Neural cell (in vitro differentiated cells): ENCODE results near the gene NPW. TPM values are rescaled to one million over a fixed set of nuclear protein-coding genes. Genes with fewer than 3 reads are reported as not detected.

Experiments
- H2AFZ ChIP-seq: fragments of 200-600, 300-800 bp; sonication (generic), shearing (Covaris generic); 2 replicates; pipeline ENCODE4 v1.6.0; 2014; ENCODE audit warnings: low read depth, mild to moderate bottlenecking, antibody characterized with exemption, low read length, moderate library complexity
- H3F3A ChIP-seq: fragments of 200-600 bp; shearing (Covaris generic); 2 replicates; pipeline ENCODE4 v1.6.1; 2016; ENCODE audit warnings: mild to moderate bottlenecking, moderate library complexity, mixed read lengths, antibody characterized with exemption, low read length; ENCODE audit not compliant: insufficient read depth, poor library complexity, severe bottlenecking
- H3K27ac ChIP-seq: fragments of 200-600, 300-800 bp; sonication (generic), shearing (Covaris generic); 2 replicates; pipeline ENCODE4 v1.5.1; 2014; ENCODE audit warnings: mild to moderate bottlenecking, low read length, moderate library complexity
- H3K27me3 ChIP-seq: fragments of 300-800, 200-600 bp; sonication (generic), shearing (Covaris generic); 2 replicates; pipeline ENCODE4 v1.6.0; 2014; ENCODE audit warnings: mild to moderate bottlenecking, low read depth, low read length, moderate library complexity; ENCODE audit not compliant: insufficient read depth
- H3K36me3 ChIP-seq: fragments of 300-800, 200-600 bp; sonication (generic), shearing (Covaris generic); 2 replicates; pipeline ENCODE4 v1.5.1; 2014; ENCODE audit warnings: mild to moderate bottlenecking, antibody characterized with exemption, low read length, moderate library complexity; ENCODE audit not compliant: insufficient read depth
- H3K4me2 ChIP-seq: fragments of 300-800, 200-600 bp; sonication (generic), shearing (Covaris generic); 2 replicates; pipeline ENCODE4 v1.6.0; 2014; ENCODE audit warnings: mild to moderate bottlenecking, low read length
- H3K4me3 ChIP-seq: fragments of 300-800, 200-600 bp; sonication (generic), shearing (Covaris generic); 2 replicates; pipeline ENCODE4 v1.5.1; 2014; ENCODE audit warnings: mild to moderate bottlenecking, low read length, moderate library complexity
- H3K79me2 ChIP-seq: fragments of 200-600 bp; shearing (Covaris generic); replicated peaks from 2 replicates; pipeline ENCODE4 v1.6.0; 2014; ENCODE audit warnings: mild to moderate bottlenecking, low read length, moderate library complexity; ENCODE audit not compliant: insufficient read depth
- H3K9ac ChIP-seq: fragments of 300-800, 200-600 bp; sonication (generic), shearing (Covaris generic); 2 replicates; pipeline ENCODE4 v1.6.1; 2016; ENCODE audit warnings: mild to moderate bottlenecking, low read length, mixed read lengths
- H3K9me2 ChIP-seq: fragments of 200-600 bp; shearing (Covaris generic); 2 replicates; pipeline ENCODE4 v1.6.1; 2016; ENCODE audit warnings: mild to moderate bottlenecking, low read length, mixed read lengths; ENCODE audit not compliant: insufficient read depth
- H3K9me3 ChIP-seq: fragments of 200-600, 300-800 bp; sonication (generic), shearing (Covaris generic); 2 replicates; pipeline ENCODE4 v1.6.1; 2016; ENCODE audit warnings: mild to moderate bottlenecking, mixed run types, low read length, moderate library complexity, mixed read lengths
- H4K20me1 ChIP-seq: fragments of 200-600 bp; shearing (Covaris generic); 2 replicates; pipeline ENCODE4 v1.6.1; 2016; ENCODE audit warnings: mild to moderate bottlenecking, mixed run types; ENCODE audit not compliant: insufficient read depth
- CTCF ChIP-seq: fragments of 450-650 bp; IDR thresholded peaks from 2 replicates; pipeline ENCODE4 v1.5.1; 2014; ENCODE audit warnings: antibody characterized with exemption, mild to moderate bottlenecking, moderate library complexity; ENCODE audit not compliant: poor library complexity, severe bottlenecking
- EP300 ChIP-seq: fragments of 450-650 bp; conservative IDR thresholded peaks from 2 replicates; pipeline ENCODE4 v1.6.1; 2014; ENCODE audit warnings: antibody characterized with exemption, mild to moderate bottlenecking, moderate library complexity; ENCODE audit not compliant: poor library complexity, severe bottlenecking
- EZH2 ChIP-seq: fragments of 200-600, 300-800 bp; shearing (Covaris generic), sonication (generic); IDR thresholded peaks from 2 replicates; pipeline ENCODE4 v1.6.1; 2014; ENCODE audit warnings: antibody characterized with exemption, low read length, borderline replicate concordance, mild to moderate bottlenecking; ENCODE audit not compliant: insufficient read depth, poor library complexity, severe bottlenecking
- MXI1 ChIP-seq: fragments of 450-650 bp; conservative IDR thresholded peaks from 2 replicates; pipeline ENCODE4 v1.6.1; 2014; ENCODE audit warnings: antibody characterized with exemption, mild to moderate bottlenecking; ENCODE audit not compliant: poor library complexity, severe bottlenecking
- POLR2AphosphoS5 ChIP-seq: IDR thresholded peaks from 2 replicates; pipeline ENCODE4 v1.6.1; 2012
- RAD21 ChIP-seq: fragments of 450-650 bp; conservative IDR thresholded peaks from 2 replicates; pipeline ENCODE4 v1.6.1; 2014; ENCODE audit warnings: antibody characterized with exemption, mild to moderate bottlenecking, moderate library complexity
- SMC3 ChIP-seq: fragments of 450-650 bp; conservative IDR thresholded peaks from 2 replicates; pipeline ENCODE4 v1.6.1; 2014; ENCODE audit warnings: antibody characterized with exemption, mild to moderate bottlenecking, moderate library complexity; ENCODE audit not compliant: poor library complexity
- TAF1 ChIP-seq: IDR thresholded peaks from 2 replicates; pipeline ENCODE4 v1.6.1; 2012; ENCODE audit warnings: low read depth
- polyA plus RNA-seq: library from polyadenylated mRNA; depleted of rRNA; stranded (reverse); fragments of >200 nt; gene quantifications from 2 replicates; pipeline ENCODE4 v1.2.3, GENCODE V29; 2014
- TF ChIP-seq, protein P1 (sequence below): IDR thresholded peaks from 2 replicates; pipeline ENCODE4 v1.6.1; 2012; ENCODE audit warnings: borderline replicate concordance

NPW gene
- polyA plus RNA-seq, 1 donor from 2014 or later: not detected

DNA sequence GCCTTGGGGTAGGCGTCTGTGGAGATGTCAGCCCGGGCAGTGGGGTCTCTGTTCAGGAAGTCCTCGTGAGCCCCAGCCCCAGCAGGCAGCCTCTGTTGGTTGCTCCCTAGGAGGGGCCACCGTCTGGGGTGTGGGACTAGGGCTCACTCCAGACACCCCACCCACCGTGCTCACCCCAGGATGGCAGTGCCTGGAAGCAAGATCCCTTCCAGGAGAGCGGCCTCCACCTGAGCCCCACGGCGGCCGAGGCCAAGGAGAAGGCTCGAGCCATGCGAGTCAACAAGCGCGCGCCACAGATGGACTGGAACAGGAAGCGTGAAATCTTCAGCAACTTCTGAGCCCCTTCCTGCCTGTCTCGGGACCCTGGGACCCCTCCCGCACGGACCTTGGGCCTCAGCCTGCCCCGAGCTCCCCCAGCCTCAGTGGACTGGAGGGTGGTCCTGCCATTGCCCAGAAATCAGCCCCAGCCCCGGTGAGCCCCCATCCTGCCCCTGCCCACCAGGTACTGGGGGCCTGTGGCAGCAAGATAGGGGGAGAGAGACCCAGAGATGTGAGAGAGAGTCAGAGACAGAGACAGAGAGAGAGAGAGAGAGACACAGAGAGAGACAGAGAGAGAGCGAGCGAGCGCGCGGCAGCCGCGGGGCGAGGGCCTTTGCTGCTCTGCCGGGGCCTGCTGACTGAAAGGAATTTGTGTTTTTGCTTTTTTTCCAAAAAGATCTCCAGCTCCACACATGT is 18.2 kb downstream of the NPW start:
- H3K4me2 ChIP-seq: no peak overlapping the region
- no peak overlapping the region for H3K9ac ChIP-seq
- no peaks in the 10 kb centered on the region for H3K27me3 ChIP-seq
- no peak overlapping the region for H2AFZ ChIP-seq
- H3K4me3 ChIP-seq: no peak overlapping the region
- TF ChIP-seq EP300: no peak
- TF ChIP-seq SMC3: no peak
- no peak for TF ChIP-seq EZH2
- TF ChIP-seq, protein P1, sequence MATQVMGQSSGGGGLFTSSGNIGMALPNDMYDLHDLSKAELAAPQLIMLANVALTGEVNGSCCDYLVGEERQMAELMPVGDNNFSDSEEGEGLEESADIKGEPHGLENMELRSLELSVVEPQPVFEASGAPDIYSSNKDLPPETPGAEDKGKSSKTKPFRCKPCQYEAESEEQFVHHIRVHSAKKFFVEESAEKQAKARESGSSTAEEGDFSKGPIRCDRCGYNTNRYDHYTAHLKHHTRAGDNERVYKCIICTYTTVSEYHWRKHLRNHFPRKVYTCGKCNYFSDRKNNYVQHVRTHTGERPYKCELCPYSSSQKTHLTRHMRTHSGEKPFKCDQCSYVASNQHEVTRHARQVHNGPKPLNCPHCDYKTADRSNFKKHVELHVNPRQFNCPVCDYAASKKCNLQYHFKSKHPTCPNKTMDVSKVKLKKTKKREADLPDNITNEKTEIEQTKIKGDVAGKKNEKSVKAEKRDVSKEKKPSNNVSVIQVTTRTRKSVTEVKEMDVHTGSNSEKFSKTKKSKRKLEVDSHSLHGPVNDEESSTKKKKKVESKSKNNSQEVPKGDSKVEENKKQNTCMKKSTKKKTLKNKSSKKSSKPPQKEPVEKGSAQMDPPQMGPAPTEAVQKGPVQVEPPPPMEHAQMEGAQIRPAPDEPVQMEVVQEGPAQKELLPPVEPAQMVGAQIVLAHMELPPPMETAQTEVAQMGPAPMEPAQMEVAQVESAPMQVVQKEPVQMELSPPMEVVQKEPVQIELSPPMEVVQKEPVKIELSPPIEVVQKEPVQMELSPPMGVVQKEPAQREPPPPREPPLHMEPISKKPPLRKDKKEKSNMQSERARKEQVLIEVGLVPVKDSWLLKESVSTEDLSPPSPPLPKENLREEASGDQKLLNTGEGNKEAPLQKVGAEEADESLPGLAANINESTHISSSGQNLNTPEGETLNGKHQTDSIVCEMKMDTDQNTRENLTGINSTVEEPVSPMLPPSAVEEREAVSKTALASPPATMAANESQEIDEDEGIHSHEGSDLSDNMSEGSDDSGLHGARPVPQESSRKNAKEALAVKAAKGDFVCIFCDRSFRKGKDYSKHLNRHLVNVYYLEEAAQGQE: no peak
- TF ChIP-seq POLR2AphosphoS5: no peak
- TF ChIP-seq CTCF: no peak
- no peak for TF ChIP-seq RAD21
- TF ChIP-seq MXI1: no peak
- H3K79me2 ChIP-seq: no peaks in the 10 kb centered on the region
- H3K9me3 ChIP-seq: no peaks in the 10 kb centered on the region
- no peaks in the 10 kb centered on the region for H3F3A ChIP-seq
- no peaks in the 10 kb centered on the region for H3K36me3 ChIP-seq
- no peaks in the 10 kb centered on the region for H3K9me2 ChIP-seq
- no peak overlapping the region for H3K27ac ChIP-seq
- no peaks in the 10 kb centered on the region for H4K20me1 ChIP-seq

DNA sequence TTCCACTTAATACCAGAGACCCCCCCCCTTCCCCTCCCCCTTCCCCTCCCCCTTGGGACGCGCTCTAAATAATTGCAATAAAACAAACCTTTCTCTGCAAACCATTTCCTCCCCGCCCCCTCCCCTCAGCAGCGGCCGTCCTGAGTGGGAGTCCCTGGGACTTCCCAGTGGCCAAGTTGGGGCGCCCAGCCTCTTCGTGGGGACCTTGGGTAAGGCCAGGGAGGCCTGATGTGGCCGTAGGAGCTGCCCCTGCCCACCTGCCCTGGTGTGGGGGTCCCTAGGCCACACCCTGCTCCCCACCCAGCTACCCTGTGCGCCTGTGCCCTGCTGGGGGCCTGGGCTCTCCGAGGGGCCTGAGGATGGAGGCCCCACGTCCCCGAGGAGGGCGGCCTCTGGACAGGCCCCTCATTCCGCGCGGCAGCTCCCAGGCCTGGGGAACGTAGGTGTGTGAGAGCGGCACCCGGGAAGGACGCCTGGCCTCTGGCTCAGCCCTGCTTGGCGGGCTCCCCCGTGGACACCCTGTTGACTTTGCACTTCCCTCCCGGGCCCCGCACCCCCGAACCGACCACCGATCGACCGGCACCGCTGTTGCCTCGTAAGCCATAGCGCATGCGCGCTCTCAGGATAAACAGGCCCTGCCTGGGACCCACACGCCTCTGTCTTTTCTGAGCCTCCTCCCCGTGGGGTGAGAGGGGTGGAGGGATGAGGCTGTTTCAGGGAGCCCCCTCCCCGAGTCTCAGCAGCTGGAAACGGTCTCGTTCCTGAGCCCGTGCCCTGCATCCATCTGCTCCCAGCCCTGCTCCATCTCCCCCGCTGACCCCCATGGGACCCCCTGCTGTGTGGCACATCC is 19.0 kb downstream of the NPW start:
- no peaks in the 10 kb centered on the region for H3K79me2 ChIP-seq
- H3K4me2 ChIP-seq: no peak overlapping the region
- H3K9ac ChIP-seq: no peak overlapping the region
- no peak for TF ChIP-seq CTCF
- no peak for TF ChIP-seq POLR2AphosphoS5
- no peak for TF ChIP-seq TAF1
- no peak for TF ChIP-seq MXI1
- TF ChIP-seq SMC3: no peak
- no peak for TF ChIP-seq EZH2
- TF ChIP-seq, protein P1: no peak
- no peak for TF ChIP-seq RAD21
- no peak for TF ChIP-seq EP300
- H2AFZ ChIP-seq: no peak overlapping the region
- no peak overlapping the region for H3K27ac ChIP-seq
- no peak overlapping the region for H3K4me3 ChIP-seq
- no peaks in the 10 kb centered on the region for H4K20me1 ChIP-seq
- H3K9me3 ChIP-seq: no peaks in the 10 kb centered on the region
- no peaks in the 10 kb centered on the region for H3K27me3 ChIP-seq
- no peaks in the 10 kb centered on the region for H3F3A ChIP-seq
- H3K36me3 ChIP-seq: no peaks in the 10 kb centered on the region
- H3K9me2 ChIP-seq: no peaks in the 10 kb centered on the region
